WI38 (cell line): ENCODE measurements around the gene HOXC12.

Experiments used
- H3K4me3 ChIP-seq: 2 replicates; pipeline ENCODE4 v1.5.1; 2011; ENCODE audit warnings: low read depth, mild to moderate bottlenecking, control low read depth, low read length
- TF ChIP-seq, protein P1 (sequence below): IDR thresholded peaks from 2 replicates; pipeline ENCODE4 v1.5.1; 2012; ENCODE audit warnings: low read depth, mild to moderate bottlenecking, control low read depth, low read length

Gene HOXC12

DNA sequence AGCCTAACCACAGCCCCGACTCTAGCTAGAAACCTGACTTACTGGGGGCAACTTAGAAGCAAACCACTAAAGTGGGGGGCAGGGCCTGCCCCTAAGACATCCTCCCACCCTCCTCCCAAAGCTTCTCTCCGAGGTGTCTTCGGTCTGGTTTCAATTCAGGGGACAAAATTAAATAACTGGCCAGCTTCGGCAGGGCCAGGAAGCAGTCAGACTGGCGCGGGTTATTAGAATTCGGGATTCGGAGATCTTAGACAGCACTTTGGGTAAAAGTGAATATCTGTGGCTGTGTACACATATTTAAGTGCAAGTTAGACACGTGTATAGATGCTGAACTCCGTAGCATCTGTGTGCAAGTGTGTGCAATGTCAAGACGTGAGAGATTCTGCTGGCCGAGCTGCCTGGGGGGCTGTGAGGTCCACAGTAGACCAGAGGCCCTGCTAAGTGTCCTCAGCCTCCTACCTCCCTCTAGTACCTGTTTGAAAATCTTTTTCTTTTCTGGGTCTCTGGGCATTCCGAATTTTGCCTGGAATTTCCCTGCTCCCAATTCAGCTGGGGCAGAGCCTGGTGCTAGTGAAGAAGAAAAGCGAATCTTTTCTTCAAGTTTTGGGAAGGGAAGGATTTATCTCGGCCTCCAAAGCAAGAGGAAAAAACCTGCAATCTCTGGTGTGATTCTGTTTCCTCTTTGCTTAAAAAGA lies 26.2 kb downstream of the HOXC12 start:
- TF ChIP-seq, protein P1, sequence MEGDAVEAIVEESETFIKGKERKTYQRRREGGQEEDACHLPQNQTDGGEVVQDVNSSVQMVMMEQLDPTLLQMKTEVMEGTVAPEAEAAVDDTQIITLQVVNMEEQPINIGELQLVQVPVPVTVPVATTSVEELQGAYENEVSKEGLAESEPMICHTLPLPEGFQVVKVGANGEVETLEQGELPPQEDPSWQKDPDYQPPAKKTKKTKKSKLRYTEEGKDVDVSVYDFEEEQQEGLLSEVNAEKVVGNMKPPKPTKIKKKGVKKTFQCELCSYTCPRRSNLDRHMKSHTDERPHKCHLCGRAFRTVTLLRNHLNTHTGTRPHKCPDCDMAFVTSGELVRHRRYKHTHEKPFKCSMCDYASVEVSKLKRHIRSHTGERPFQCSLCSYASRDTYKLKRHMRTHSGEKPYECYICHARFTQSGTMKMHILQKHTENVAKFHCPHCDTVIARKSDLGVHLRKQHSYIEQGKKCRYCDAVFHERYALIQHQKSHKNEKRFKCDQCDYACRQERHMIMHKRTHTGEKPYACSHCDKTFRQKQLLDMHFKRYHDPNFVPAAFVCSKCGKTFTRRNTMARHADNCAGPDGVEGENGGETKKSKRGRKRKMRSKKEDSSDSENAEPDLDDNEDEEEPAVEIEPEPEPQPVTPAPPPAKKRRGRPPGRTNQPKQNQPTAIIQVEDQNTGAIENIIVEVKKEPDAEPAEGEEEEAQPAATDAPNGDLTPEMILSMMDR, result no peak

DNA sequence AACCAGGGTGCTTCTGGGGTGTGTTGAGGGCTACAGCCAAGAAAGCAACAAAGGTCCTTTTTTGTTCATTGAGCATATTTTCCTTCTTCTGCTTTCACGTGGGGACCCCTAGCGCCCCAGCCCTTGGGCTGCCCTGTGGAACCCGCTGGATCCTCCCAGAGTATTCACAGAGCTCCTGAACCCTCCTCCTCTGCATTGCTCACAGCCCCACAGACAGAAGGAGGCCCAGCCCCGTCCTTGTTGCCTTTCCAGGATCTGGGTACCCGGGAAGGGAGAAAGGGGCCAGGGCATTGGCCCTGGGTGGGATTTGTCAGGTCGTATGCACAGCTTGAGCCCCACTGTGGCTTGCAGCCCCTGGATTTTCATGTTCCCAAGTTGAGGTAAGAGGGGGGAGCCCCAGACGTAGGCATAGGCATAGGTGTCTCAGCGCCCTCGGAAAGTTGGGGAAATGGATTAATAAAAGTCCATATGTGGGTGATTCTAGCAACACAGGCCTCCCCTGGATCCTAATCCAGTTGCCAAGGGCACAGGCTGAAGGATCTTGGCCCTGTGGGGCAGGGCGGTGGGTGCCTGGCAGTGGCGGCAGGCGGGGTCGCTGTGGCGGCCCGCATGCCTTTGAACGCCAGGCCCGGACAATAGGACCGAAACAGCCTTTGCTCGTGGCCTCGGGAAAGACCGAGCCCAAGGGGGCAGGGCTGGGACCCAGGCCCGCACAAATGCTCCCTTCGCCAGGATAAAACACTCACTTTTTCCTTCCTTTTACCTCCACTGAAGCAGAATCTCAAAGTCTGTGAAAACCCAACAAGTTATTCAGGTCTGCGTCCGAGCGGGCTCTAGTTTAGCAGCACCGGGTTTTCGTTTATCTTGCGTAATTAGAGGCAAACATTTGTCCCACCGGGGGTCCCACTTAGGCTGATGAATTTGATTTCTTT lies 27.2 kb downstream of the HOXC12 start:
- TF ChIP-seq, protein P1, result no peak
- H3K4me3 ChIP-seq, result no peak overlapping the region

More for the DNA sequence above, 26.2 kb downstream of the HOXC12 start:
- no peak overlapping the region for H3K4me3 ChIP-seq

DNA sequence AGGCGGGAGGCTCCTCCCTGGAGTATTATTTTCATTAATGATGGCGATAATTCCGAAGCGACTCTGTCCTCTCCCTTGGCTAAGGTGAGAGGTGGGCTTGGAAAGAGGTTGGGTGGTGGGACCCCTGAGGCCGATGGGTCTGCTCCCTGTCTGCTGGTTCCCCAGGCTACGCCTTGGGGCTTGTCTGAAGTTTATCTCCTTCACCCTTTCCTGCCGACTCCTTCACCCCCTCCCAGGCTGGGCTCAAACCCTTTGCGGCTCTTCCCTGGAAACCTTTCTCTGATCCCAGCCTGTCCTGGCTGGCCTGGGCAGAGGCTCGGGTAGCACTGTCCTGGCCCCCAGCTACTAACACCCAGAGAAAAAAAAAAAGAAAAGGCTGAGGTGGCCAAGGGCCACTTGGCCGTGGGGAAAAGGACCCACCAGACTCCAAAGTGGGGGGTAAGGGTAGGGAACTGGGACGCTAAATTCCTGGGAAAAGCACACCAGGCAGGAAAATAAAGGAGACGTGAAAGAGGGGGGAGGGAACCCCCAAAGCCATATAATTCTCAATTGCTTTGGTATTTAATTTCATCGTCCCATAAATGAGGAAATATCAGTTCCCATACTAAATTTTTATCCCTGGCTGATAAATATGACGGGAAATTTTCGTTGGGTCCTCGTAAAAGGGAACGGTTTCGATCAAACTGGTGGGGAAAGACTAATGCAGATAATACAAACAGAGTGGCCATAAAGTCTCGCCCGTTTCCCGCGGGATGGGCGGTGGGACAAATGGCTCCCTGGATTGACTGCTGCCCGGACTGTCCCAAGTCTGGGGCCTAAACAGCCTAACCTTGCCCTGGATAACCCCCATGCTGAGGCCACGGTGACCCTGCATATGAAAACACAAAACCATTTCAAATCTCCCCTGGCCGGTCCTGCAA lies 28.2 kb downstream of the HOXC12 start:
- H3K4me3 ChIP-seq, result no peak overlapping the region
- TF ChIP-seq, protein P1, result no peak

DNA sequence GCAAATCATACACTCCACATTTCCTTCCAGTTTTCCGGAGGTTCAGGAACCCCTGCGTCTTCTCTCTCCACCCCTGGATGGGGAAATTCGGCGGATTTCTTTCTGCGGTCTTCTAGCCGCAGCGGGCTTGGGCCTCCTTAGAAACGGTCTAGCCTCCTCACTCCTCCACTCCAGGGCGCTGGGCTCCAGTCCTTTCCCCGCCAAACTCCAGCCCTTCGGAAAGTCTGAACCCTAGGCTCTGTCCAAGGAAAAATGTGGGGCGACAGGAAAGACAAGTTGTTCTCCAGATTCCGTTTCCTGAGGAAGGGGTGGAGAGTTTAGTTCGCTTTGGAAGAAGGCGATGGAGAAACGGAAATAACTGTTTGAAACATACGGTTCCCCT lies 28.9 kb downstream of the HOXC12 start:
- no peak overlapping the region for H3K4me3 ChIP-seq
- TF ChIP-seq, protein P1, result no peak

DNA sequence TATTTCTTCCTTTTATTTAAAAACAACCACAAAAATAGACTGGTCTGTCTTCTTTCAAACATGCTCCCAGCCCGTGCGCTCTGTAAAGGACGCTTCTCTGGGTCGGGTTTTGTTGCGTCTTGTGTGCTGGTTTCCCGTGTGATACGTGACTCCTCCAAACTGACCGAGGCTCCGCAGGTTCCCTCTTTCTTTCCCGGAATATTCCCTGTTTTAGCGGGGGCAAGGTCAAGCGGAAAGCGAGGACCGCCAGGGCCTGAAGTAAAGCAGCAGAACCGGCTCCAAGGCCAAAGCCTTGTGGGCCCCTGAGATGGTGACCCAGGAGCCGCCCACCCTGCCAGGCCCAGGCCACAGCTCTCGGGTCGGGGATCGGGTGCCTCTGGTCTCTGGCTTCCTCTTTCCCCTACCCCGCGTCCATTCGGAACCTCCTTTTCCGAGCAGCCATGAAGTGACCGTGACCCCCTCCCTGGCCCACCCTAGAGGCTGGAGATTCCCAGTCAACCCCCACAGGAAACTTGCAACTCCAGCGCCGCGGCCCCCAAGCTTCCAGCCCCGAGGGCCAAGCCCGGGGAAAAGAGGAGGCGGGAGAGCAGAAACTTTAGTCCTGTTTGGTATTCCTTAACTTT lies 29.4 kb downstream of the HOXC12 start:
- TF ChIP-seq, protein P1, result no peak
- no peak overlapping the region for H3K4me3 ChIP-seq

DNA sequence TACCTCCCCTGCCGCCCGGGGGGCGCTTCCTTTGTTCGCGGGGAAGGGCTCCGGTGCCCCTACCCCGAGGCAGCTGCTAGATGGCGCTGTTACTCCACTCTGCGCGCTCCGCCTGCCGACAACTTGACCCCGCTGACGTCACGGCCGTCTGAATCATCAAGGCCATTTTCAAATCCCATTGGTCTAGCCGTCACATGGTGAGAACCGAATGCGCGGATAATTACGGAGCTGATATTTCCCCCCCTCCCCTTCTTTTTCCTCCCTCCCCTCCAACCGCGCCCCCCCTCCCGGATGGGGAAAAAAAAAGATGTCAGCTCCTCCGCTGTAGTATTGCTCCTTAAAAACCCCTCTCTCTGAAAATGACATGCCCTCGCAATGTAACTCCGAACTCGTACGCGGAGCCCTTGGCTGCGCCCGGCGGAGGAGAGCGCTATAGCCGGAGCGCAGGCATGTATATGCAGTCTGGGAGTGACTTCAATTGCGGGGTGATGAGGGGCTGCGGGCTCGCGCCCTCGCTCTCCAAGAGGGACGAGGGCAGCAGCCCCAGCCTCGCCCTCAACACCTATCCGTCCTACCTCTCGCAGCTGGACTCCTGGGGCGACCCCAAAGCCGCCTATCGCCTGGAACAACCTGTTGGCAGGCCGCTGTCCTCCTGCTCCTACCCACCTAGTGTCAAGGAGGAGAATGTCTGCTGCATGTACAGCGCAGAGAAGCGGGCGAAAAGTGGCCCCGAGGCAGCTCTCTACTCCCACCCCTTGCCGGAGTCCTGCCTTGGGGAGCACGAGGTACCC lies 30.4 kb downstream of the HOXC12 start, which contains the start of gene HOXC10:
HOXC10 (plus strand) TSS at position 246 of the 791 bp plus-strand sequence; CDS start at position 360, 114 bp downstream.
- H3K4me3 ChIP-seq, result no peak within 1 kb of the TSS
- TF ChIP-seq, protein P1, result peak; percentile 30; the same call in 1 of the 2 replicates
